A673 (cell line): ENCODE measurements around the gene MTCH2. TPM values are rescaled to one million over a fixed set of nuclear protein-coding genes. Genes with fewer than 3 reads are reported as not detected.
A peak's percentile ranks its signal among the peaks of the same experiment; 100 is the strongest.
"Not testable (repeated sequence)": the region's sequence is repeated elsewhere in the genome, so short reads cannot be mapped to it uniquely, and the experiment has no call there.

Experiments used
- BruUV-seq: library from RNA; stranded (reverse); fragments of 400-500 nt; replicated peaks from 2 replicates; lab custom pipeline; 2021; lab: Mats Ljungman, UMichigan
- CTCF ChIA-PET: fragments of 300-600 bp; sonication (Branson Sonifier 250); formaldehyde crosslinking; loops from one replicate; lab custom pipeline; 2022; ENCODE audit warnings: antibody characterized with exemption; lab: Charles Lee
- POLR2A ChIA-PET: fragments of 300-600 bp; sonication (Branson Sonifier 250); formaldehyde crosslinking; loops from one replicate; lab custom pipeline; 2022; ENCODE audit warnings: antibody characterized with exemption; ENCODE audit not compliant: low non-redundant PET; lab: Charles Lee
- DNase-seq: peaks from one replicate; pipeline ENCODE4 v3.0.0-alpha.2; 2015; ENCODE audit warnings: low spot score
- H3K27ac ChIP-seq: fragments of 200-600 bp; sonication (generic); 2 replicates; pipeline ENCODE4 v1.5.1; 2016; ENCODE audit warnings: mixed run types, low read depth, mild to moderate bottlenecking, mixed read lengths, antibody characterized with exemption, low read length; ENCODE audit not compliant: poor library complexity, severe bottlenecking
- H3K27me3 ChIP-seq: fragments of 200-600 bp; sonication (generic); replicated peaks from 2 replicates; pipeline ENCODE4 v1.6.1; 2017; ENCODE audit warnings: mixed run types, low read depth, mild to moderate bottlenecking, mixed read lengths, antibody characterized with exemption, low read length; ENCODE audit not compliant: insufficient read depth, poor library complexity
- H3K36me3 ChIP-seq: fragments of 200-600 bp; sonication (generic); 2 replicates; pipeline ENCODE4 v1.6.1; 2016; ENCODE audit warnings: mixed run types, mild to moderate bottlenecking, mixed read lengths, antibody characterized with exemption, low read length; ENCODE audit not compliant: insufficient read depth, poor library complexity, severe bottlenecking
- H3K4me1 ChIP-seq: fragments of 200-600 bp; sonication (generic); 2 replicates; pipeline ENCODE4 v1.6.1; 2017; ENCODE audit warnings: mixed run types, mild to moderate bottlenecking, mixed read lengths, antibody characterized with exemption, low read length; ENCODE audit not compliant: insufficient read depth, poor library complexity, severe bottlenecking
- H3K4me3 ChIP-seq: fragments of 200-600 bp; sonication (generic); 2 replicates; pipeline ENCODE4 v1.5.1; 2016; ENCODE audit warnings: low read depth, mixed run types, mild to moderate bottlenecking, mixed read lengths, low read length; ENCODE audit not compliant: poor library complexity, severe bottlenecking
- H3K9me3 ChIP-seq: fragments of 200-600 bp; sonication (generic); 2 replicates; pipeline ENCODE4 v1.6.1; 2016; ENCODE audit warnings: mixed run types, low read depth, mild to moderate bottlenecking, mixed read lengths, antibody characterized with exemption, low read length; ENCODE audit not compliant: poor library complexity, severe bottlenecking
- EZH2 ChIP-seq: fragments of 200-600 bp; sonication (generic); IDR thresholded peaks from 2 replicates; pipeline ENCODE4 v1.6.1; 2017; ENCODE audit warnings: borderline replicate concordance, low read depth, mild to moderate bottlenecking, mixed read lengths, antibody characterized with exemption, low read length; ENCODE audit not compliant: poor library complexity, severe bottlenecking
- intact Hi-C: fragments of 100-400 bp; cut with micrococcal nuclease; formaldehyde crosslinking; loops from one replicate; pipeline ENCODE4 v1.10.0; 2022; ENCODE audit not compliant: unreplicated experiment
- total RNA-seq: library from RNA; stranded (reverse); gene quantifications from 2 replicates; pipeline ENCODE4 v1.2.3, GENCODE V29; 2021
- TF ChIP-seq, protein P1 (sequence below): fragments of 300-800, 200-600 bp; sonication (generic); conservative IDR thresholded peaks from 2 replicates; pipeline ENCODE4 v1.5.1; 2017; ENCODE audit warnings: low read depth, mild to moderate bottlenecking, antibody characterized with exemption, low read length, moderate library complexity, mixed read lengths

MTCH2 gene
- total RNA-seq, 1 experiment from 2014 or later: 382 TPM

GRCh38 chr11:47645500-47645899 is 3.1 kb upstream of the MTCH2 start:
- Histone ChIP-seq H3K36me3 (no peaks in the 10 kb centered on the region), H3K9me3 (no peaks in the 10 kb centered on the region), H3K4me3 (no peak overlapping the region), H3K4me1 (peaks cover 15% of the 10 kb centered on the region), H3K27me3 (no peaks in the 10 kb centered on the region), H3K27ac (no peak overlapping the region)
- TF ChIP-seq, protein P1, sequence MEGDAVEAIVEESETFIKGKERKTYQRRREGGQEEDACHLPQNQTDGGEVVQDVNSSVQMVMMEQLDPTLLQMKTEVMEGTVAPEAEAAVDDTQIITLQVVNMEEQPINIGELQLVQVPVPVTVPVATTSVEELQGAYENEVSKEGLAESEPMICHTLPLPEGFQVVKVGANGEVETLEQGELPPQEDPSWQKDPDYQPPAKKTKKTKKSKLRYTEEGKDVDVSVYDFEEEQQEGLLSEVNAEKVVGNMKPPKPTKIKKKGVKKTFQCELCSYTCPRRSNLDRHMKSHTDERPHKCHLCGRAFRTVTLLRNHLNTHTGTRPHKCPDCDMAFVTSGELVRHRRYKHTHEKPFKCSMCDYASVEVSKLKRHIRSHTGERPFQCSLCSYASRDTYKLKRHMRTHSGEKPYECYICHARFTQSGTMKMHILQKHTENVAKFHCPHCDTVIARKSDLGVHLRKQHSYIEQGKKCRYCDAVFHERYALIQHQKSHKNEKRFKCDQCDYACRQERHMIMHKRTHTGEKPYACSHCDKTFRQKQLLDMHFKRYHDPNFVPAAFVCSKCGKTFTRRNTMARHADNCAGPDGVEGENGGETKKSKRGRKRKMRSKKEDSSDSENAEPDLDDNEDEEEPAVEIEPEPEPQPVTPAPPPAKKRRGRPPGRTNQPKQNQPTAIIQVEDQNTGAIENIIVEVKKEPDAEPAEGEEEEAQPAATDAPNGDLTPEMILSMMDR: no peak
- TF ChIP-seq EZH2: no peak
- DNase-seq: no peak
- no TSS peak for BruUV-seq
- ChIA-PET POLR2A (no interaction called here), CTCF (no interaction called here)
- intact Hi-C loops: loop anchor here (10.0 kb wide), 1 partner anchor 61 kb away; the partner anchor contains the start of gene FAM180B

- Histone ChIP-seq H3K27me3 (no peaks in the 10 kb centered on the region), H3K36me3 (peaks cover 26% of the 10 kb centered on the region), H3K4me1 (peaks cover 15% of the 10 kb centered on the region), H3K9me3 (no peaks in the 10 kb centered on the region), H3K4me3 (peak overlapping the region; percentile 70), H3K27ac (peak overlapping the region; percentile 79)
- peak; percentile 49 for DNase-seq
- TF ChIP-seq, protein P1: no peak
- TF ChIP-seq EZH2: no peak
- ChIA-PET CTCF (no interaction called here), POLR2A (interaction anchor here (0.6 kb wide), 1 partner anchor 176 kb away, joined by 5 read pairs; no protein-coding TSS in a partner anchor)
- intact Hi-C loops: loop anchor here (2.0 to 10.0 kb wide), 3 partner anchors 57 to 206 kb away; partner anchors contain the start of genes AGBL2, FAM180B and NUP160
- TSS peak; percentile 81 for BruUV-seq
Observed at GRCh38 chr11:47641600-47642098, 710 bp downstream of the MTCH2 start.

- DNase-seq, POLR2A ChIA-PET, H3K4me3 ChIP-seq, H3K27me3 ChIP-seq, BruUV-seq, H3K9me3 ChIP-seq: not testable (repeated sequence)
- Histone ChIP-seq H3K4me1 (peaks cover 15% of the 10 kb centered on the region), H3K36me3 (peaks cover 30% of the 10 kb centered on the region), H3K27ac (peak overlapping the region; percentile 79)
- CTCF ChIA-PET: interaction anchor here (0.6 kb wide), 1 partner anchor 87 kb away, joined by 4 read pairs; no protein-coding TSS in a partner anchor
- intact Hi-C loops: loop anchor here (5.0 to 10.0 kb wide), 2 partner anchors 56 to 207 kb away; partner anchors contain the start of genes FAM180B and NUP160
Observed at GRCh38 chr11:47640506-47640905, 1.9 kb downstream of the MTCH2 start.

- H3K36me3 ChIP-seq: peaks cover 58% of the 10 kb centered on the region
- H3K4me3 ChIP-seq, H3K27me3 ChIP-seq, H3K4me1 ChIP-seq, H3K27ac ChIP-seq, DNase-seq, intact Hi-C loops, POLR2A ChIA-PET, BruUV-seq, CTCF ChIA-PET, H3K9me3 ChIP-seq: not testable (repeated sequence)
Observed at GRCh38 chr11:47636331-47636730, 6.0 kb downstream of the MTCH2 start.
